Smooth muscle cell of bladder (primary cell): ENCODE results near the gene LRRC51. TPM values are rescaled to one million over a fixed set of nuclear protein-coding genes. Genes with fewer than 3 reads are reported as not detected.

Experiments used
- total RNA-seq: library from RNA; depleted of rRNA; stranded (reverse); fragments of >200 nt; gene quantifications from 2 replicates; pipeline ENCODE4 v1.2.3, GENCODE V29; 2014

LRRC51 gene
- total RNA-seq: 5.5 and 6.3 TPM in 2 replicates

GRCh38 chr11:72080326-72081183 is at the start of gene LRRC51, which contains the start of gene NUMA1:
LRRC51 (plus strand) TSS chr11:72080850; CDS start chr11:72089084, 8,234 bp downstream.
NUMA1 (minus strand) TSS chr11:72080542; CDS start chr11:72035943, 44,599 bp downstream.

GRCh38 chr11:72102946-72103753 is 22.5 kb downstream of the LRRC51 start, which contains the start of gene LAMTOR1:
LAMTOR1 (minus strand) TSS chr11:72103297; CDS start chr11:72103224, 73 bp downstream.

GRCh38 chr11:72105888-72106287 is 25.2 kb downstream of the LRRC51 start, which contains the start of gene TOMT:
TOMT (plus strand) TSS chr11:72105924; CDS start chr11:72105952, 28 bp downstream.

GRCh38 chr11:72112143-72112977 is 31.7 kb downstream of the LRRC51 start, which contains the start of gene ANAPC15:
ANAPC15 (minus strand) TSS chr11:72112695; CDS start chr11:72111276, 1,419 bp downstream.

GRCh38 chr11:72135473-72135872 is 54.8 kb downstream of the LRRC51 start, which contains the start of gene FOLR3:
FOLR3 (plus strand) TSS chr11:72135725; CDS start chr11:72135953, 228 bp downstream.

Other genes with a start within 250 kb of the LRRC51 start
- not detected in 2 replicates for gene DEFB108B, start 247.7 kb upstream of the LRRC51 start, total RNA-seq
- not detected in 2 replicates for gene DEFB131B, start 202.4 kb upstream of the LRRC51 start, total RNA-seq
- 5.1 TPM in 2 replicates for gene XNDC1N, start 152.3 kb upstream of the LRRC51 start, total RNA-seq
- gene RNF121, start 151.8 kb upstream of the LRRC51 start, total RNA-seq: 36.3 and 45.7 TPM in 2 replicates
- gene IL18BP, start 81.9 kb upstream of the LRRC51 start, total RNA-seq: 1.7 and 2.8 TPM in 2 replicates
- gene NUMA1, start 308 bp upstream of the LRRC51 start, total RNA-seq: 124 and 153 TPM in 2 replicates
- gene LAMTOR1, start 22.4 kb downstream of the LRRC51 start, total RNA-seq: 64.1 and 81.4 TPM in 2 replicates
- not detected in 2 replicates for gene TOMT, start 25.1 kb downstream of the LRRC51 start, total RNA-seq
- gene ANAPC15, start 31.8 kb downstream of the LRRC51 start, total RNA-seq: 23.5 and 30.2 TPM in 2 replicates
- 0.14 and 1.2 TPM in 2 replicates for gene FOLR3, start 54.9 kb downstream of the LRRC51 start, total RNA-seq
- not detected in 2 replicates for gene FOLR1, start 111.3 kb downstream of the LRRC51 start, total RNA-seq
- gene FOLR2, start 135.9 kb downstream of the LRRC51 start, total RNA-seq: not detected in 2 replicates
- gene INPPL1, start 143.9 kb downstream of the LRRC51 start, total RNA-seq: 55.3 and 72.4 TPM in 2 replicates
- gene PHOX2A, start 163.3 kb downstream of the LRRC51 start, total RNA-seq: not detected in 2 replicates